Thymus (tissue), 11 donors: ENCODE results near the gene ZBTB38. TPM values are rescaled to one million over a fixed set of nuclear protein-coding genes. Genes with fewer than 3 reads are reported as not detected.

ENCODE experiments used
- DNase-seq, 9 donors: peaks; one replicate each; pipeline ENCODE4 v3.0.0-alpha.2; 2013; ENCODE audit warnings: low spot score in 9 of 9, low read depth in 6 of 9, missing footprints in 1 of 9
- H3K27ac ChIP-seq, 2 donors: one replicate each; pipeline ENCODE4 v1.5.1; 2013; ENCODE audit warnings: control low read depth in 1 of 2, low read depth in 1 of 2, low read length in 1 of 2, mild to moderate bottlenecking in 1 of 2, moderate library complexity in 1 of 2
- H3K27me3 ChIP-seq, 2 donors: one replicate each; pipeline ENCODE4 v1.5.1; 2013; ENCODE audit warnings: low read length in 1 of 2; ENCODE audit not compliant: control insufficient read depth in 2 of 2, insufficient read depth in 1 of 2
- H3K36me3 ChIP-seq, 2 donors: one replicate each; pipeline ENCODE4 v1.5.1; 2013; ENCODE audit warnings: low read length in 1 of 2, mild to moderate bottlenecking in 1 of 2, moderate library complexity in 1 of 2; ENCODE audit not compliant: control insufficient read depth in 2 of 2, insufficient read depth in 2 of 2
- H3K4me1 ChIP-seq, 2 donors: one replicate each; pipeline ENCODE4 v1.5.1; 2013; ENCODE audit warnings: low read length in 2 of 2; ENCODE audit not compliant: control insufficient read depth in 2 of 2, insufficient read depth in 2 of 2
- H3K4me3 ChIP-seq, 2 donors: one replicate each; pipeline ENCODE4 v1.5.1; 2013; ENCODE audit warnings: low read length in 2 of 2, control low read depth in 1 of 2, mild to moderate bottlenecking in 1 of 2
- H3K9me3 ChIP-seq, 2 donors: one replicate each; pipeline ENCODE4 v1.5.1; 2013; ENCODE audit warnings: low read length in 1 of 2, mild to moderate bottlenecking in 1 of 2; ENCODE audit not compliant: control insufficient read depth in 2 of 2, insufficient read depth in 1 of 2
- WGBS: extraction: QIAGEN DNeasy Blood & Tissue Kit; methylation state at CpG from one replicate; pipeline ENCODE4 v1.1.7; 2013; 5-methylcytosine and 5-hydroxymethylcytosine counted together
- polyA plus RNA-seq: library from polyadenylated mRNA; stranded (reverse); fragments of 200-250 nt; gene quantifications from one replicate; pipeline ENCODE4 v1.2.3, GENCODE V29; 2013
- total RNA-seq: library from RNA; stranded (reverse); fragments of 120-200 nt; gene quantifications from one replicate; pipeline ENCODE4 v1.2.4, GENCODE V29; 2013
- donor health status: healthy.

ZBTB38 gene
- total and polyA plus RNA-seq, 2 donors, result 9.9 to 11.0 TPM

DNA sequence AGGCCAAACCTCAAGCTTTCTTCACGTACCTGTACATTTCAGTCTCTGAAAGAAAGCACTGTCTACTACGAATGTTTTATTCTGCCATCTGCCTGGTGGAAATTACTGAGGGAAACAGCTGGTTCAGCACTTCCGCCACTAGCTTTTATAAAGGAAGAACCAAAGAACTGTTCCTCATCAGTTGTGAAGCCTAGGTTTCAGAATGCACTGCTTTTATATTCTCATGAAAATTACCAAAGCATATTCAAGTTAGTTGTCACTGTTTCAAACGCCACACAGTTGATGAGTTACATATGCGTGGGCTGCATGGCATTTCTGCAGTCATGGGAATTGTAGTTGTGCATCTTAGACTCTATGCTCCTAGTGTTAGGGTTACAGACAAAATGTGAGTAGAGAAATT, 21.5 kb upstream of the ZBTB38 start:
- no peak overlapping the region for H3K4me3 ChIP-seq
- H3K4me1 ChIP-seq, result no peaks in the 10 kb centered on the region
- H3K27me3 ChIP-seq, result no peaks in the 10 kb centered on the region
- no peaks in the 10 kb centered on the region for H3K9me3 ChIP-seq
- no peaks in the 10 kb centered on the region for H3K36me3 ChIP-seq
- no peak overlapping the region for H3K27ac ChIP-seq
- no peak for DNase-seq
- 84% methylated on average over 5 of the region's 5 CpGs for WGBS

DNA sequence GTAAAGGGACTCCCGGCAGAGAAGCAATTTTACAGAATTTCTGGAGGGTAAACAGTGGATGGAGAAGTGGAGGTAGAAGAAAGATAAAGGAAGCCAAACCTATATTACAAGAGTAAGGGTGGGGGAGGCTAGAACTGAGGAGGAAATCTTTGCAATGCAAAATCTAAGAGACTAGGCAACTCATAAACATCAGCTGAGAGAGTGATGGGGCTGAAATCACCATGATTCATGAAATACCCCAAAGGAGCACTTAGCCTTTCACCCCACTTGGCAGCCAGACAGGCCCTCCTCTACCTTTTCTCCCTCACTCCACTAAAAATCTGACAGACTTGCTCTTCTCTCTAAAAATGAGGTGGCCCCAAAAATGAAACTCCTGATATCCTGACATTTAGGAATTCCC, 19.5 kb upstream of the ZBTB38 start:
- H3K4me3 ChIP-seq, result no peak overlapping the region
- H3K36me3 ChIP-seq, result no peaks in the 10 kb centered on the region
- H3K27me3 ChIP-seq, result no peaks in the 10 kb centered on the region
- DNase-seq, result no peak
- no peaks in the 10 kb centered on the region for H3K9me3 ChIP-seq
- 99% methylated on average over 1 of the region's 1 CpG for WGBS
- no peaks in the 10 kb centered on the region for H3K4me1 ChIP-seq
- no peak overlapping the region for H3K27ac ChIP-seq

DNA sequence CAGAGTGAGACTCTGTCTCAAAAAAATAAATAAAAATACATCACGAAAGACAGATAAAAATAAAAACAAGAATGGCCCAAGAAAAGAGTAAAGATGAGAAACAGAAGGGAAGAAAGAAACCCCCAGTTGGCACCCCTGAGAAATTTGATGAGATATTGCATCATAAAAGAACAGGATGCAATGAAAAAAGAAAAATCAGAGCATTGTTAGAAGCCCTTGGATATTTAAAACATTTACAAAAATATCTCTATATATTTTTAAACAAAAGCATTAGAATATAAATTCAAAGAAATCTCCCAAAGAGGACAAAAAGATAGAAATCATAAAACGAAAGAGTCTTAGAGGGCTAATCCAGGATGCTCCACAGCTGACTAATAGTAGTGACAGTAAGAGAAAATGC, 18.6 kb upstream of the ZBTB38 start:
- no peaks in the 10 kb centered on the region for H3K9me3 ChIP-seq
- WGBS, result 97% methylated on average over 2 of the region's 2 CpGs
- no peaks in the 10 kb centered on the region for H3K4me1 ChIP-seq

DNA sequence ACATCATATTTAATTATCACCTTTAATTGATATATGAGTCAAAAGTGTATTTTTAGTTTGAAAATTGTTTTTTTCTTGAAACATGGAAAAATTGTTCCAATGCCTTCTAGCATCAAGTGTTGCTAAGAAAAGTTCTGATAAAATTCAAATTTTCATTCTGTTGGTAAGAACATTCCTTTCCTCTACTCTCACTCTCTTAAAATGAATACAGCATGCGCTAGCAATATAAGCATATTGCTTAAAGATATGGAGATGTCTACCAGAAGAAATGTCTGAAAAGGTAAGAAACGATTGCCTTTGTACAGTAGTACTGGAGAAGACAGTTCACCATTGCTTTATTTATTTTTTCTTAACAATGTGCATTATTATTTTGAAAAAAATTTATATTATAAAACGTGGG, 17.6 kb upstream of the ZBTB38 start:
- H3K4me3 ChIP-seq, result no peak overlapping the region

More for the DNA sequence above, 18.6 kb upstream of the ZBTB38 start:
- no peak overlapping the region for H3K27ac ChIP-seq
- H3K36me3 ChIP-seq, result no peaks in the 10 kb centered on the region
- no peaks in the 10 kb centered on the region for H3K27me3 ChIP-seq
- H3K4me3 ChIP-seq, result no peak overlapping the region
- DNase-seq, result no peak

DNA sequence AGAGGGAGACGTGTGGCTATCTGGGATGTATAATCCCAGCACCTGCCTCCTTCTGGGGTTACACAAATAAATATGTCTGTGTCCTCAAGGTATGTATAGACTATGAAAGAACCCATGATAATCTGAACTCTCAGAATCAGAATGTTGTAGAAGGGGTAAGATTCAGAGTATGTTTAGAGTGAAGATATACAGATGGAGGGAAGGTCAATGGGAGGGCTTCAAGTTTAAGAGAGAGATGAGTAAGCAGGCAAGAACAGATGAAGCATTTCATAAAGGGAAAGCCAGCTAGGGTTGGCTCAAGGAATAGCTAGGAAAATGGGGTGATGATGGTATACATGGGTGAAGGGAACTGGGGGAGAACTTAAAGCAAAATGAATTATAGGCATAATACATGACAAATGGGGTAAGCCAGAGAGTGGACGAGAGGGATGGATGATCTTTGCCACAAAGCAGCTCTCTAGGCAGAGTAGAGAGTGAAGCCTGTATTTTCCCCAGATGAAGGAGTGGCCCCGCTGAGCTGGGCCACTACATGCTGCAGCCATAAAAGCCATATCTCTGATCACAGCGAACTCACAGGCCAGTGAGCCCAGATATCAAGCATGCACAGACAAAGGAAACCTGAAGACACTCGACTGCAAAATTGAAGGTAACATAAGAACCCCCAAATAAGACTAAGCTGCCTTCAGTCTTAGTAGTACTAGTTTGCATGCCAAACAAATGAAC, 15.9 kb upstream of the ZBTB38 start:
- Histone ChIP-seq H3K4me3 (no peak overlapping the region), H3K27ac (no peak overlapping the region), H3K27me3 (no peaks in the 10 kb centered on the region), H3K4me1 (no peaks in the 10 kb centered on the region), H3K9me3 (no peaks in the 10 kb centered on the region), H3K36me3 (no peaks in the 10 kb centered on the region)
- DNase-seq, result no peak
- 95% methylated on average over 5 of the region's 5 CpGs for WGBS

More for the DNA sequence above, 17.6 kb upstream of the ZBTB38 start:
- no peak overlapping the region for H3K27ac ChIP-seq
- 97% methylated on average over 3 of the region's 3 CpGs for WGBS
- no peak for DNase-seq
- no peaks in the 10 kb centered on the region for H3K27me3 ChIP-seq
- no peaks in the 10 kb centered on the region for H3K36me3 ChIP-seq
- H3K9me3 ChIP-seq, result no peaks in the 10 kb centered on the region
- H3K4me1 ChIP-seq, result no peaks in the 10 kb centered on the region

DNA sequence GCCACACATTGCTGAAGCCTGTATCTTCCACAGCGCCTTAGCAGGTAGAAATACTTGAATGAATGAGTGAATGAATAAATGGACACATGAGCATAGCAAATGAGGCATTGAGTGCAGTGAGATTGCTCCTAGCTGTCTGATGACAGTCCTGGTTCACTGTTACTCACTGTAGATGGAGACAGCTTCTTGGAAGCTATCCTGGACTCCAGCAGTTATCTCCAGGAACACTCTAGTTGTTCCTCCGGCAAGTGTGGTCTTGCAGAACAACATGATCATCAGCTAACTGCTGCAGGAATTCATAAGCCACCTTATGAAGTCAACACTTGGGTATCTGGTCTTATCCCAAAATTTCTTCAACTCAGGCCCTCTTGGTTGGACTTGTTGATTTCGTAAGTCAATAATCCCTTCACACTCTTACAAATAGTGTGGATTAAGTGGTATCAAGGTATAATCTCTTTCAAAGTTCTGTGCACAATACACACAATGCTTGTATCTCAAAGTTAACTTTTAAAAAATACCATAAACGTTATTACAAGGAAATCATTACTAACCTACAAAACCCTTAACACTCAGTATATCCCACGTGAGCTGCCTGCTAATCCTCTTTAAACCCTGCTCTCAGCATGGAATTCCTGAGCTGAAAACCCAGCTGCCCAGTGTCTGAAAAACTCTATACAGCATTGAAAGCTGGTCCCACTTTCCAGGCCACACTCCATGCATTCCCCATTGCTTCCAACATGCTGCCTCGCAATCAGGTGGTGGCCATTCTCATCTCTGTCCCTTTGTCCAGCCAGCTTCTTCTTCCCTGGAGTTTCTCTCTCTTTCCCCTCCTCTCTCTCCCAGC, 14.4 kb upstream of the ZBTB38 start:
- Histone ChIP-seq H3K9me3 (no peaks in the 10 kb centered on the region), H3K27ac (no peak overlapping the region), H3K27me3 (no peaks in the 10 kb centered on the region), H3K4me1 (no peaks in the 10 kb centered on the region), H3K36me3 (no peaks in the 10 kb centered on the region), H3K4me3 (no peak overlapping the region)
- 96% methylated on average over 6 of the region's 6 CpGs for WGBS
- DNase-seq, result no peak

DNA sequence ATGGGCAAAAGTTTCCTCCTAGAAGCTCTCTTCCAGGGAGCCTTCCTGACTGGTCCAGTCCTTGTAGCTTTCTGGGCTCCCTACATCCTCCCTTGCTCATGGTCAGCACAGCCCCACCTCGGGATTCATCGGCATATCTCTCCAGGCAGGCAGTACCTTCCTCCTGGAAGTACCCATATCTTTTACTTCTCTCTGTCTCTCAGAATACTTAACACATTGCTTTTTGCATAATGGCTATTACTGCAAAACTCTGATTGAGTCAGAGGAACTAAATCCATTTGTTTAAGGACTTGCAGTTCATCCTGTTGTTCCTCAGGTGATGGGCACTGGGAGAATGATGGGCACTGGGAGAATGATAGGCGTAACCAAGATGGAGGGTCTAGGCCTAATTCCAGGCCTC, 13.8 kb upstream of the ZBTB38 start:
- no peaks in the 10 kb centered on the region for H3K27me3 ChIP-seq
- H3K36me3 ChIP-seq, result no peaks in the 10 kb centered on the region
- no peaks in the 10 kb centered on the region for H3K4me1 ChIP-seq
- DNase-seq, result no peak
- H3K9me3 ChIP-seq, result no peaks in the 10 kb centered on the region
- H3K4me3 ChIP-seq, result no peak overlapping the region
- H3K27ac ChIP-seq, result no peak overlapping the region
- 100% methylated on average over 3 of the region's 3 CpGs for WGBS

DNA sequence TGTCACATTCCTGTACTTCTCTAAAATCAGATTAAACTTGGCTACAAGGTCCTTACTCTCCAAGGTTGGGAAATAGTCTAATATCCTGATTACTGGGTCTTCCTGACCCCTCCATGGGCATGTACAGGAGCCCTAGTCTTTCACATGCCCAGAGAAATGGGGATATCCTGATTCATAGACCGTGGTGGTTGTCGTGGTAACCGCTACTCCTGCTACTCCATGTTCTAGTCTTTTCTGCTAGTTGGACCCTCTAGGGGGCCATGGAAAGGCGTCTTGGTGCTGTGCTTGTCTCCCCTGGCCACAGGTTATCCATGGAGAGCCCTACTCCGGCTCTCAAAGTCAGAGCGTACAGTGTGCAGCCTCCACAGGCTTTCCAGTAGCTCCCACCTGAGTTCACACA, 13.1 kb upstream of the ZBTB38 start:
- Histone ChIP-seq H3K4me3 (no peak overlapping the region), H3K36me3 (no peaks in the 10 kb centered on the region), H3K9me3 (no peaks in the 10 kb centered on the region), H3K4me1 (no peaks in the 10 kb centered on the region), H3K27ac (no peak overlapping the region), H3K27me3 (no peaks in the 10 kb centered on the region)
- DNase-seq, result no peak
- WGBS, result 92% methylated on average over 6 of the region's 6 CpGs

DNA sequence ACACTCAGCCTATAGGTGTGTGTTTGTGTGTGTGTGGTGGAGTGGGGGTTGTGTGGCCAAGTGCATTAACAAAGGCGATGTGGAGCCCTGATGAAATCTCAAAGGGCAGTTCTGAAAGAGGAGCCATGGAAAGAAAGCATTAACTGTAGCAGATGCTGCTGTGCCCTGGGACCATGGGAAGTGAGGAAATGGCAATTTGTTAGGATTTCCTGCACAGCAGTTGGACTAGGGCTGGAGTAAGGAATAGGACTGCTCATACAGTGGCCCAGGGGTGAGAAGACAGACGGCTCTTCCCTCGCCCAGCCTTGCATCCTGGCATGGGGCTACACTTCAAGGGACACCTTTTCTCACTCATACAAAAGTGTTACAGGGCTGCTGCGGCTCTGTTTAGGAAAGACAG, 12.3 kb upstream of the ZBTB38 start:
- Histone ChIP-seq H3K4me1 (peaks cover 0 to 3% of the 10 kb centered on the region in 2 donors), H3K27me3 (no peaks in the 10 kb centered on the region), H3K27ac (no peak overlapping the region), H3K9me3 (no peaks in the 10 kb centered on the region), H3K36me3 (no peaks in the 10 kb centered on the region), H3K4me3 (no peak overlapping the region)
- DNase-seq, result no peak
- WGBS, result 95% methylated on average over 4 of the region's 4 CpGs
